Muscle of leg (tissue), 11 donors: Measurements from ENCODE around the gene ST6GALNAC1. TPM values are rescaled to one million over a fixed set of nuclear protein-coding genes. Genes with fewer than 3 reads are reported as not detected.

Experiments
- DNase-seq: peaks from one replicate; pipeline ENCODE4 v3.0.0; 2013
- H3K27ac ChIP-seq: one replicate; pipeline ENCODE4 v1.5.1; 2013; ENCODE audit warnings: mild to moderate bottlenecking, low read length, control low read depth
- H3K27me3 ChIP-seq: one replicate; pipeline ENCODE4 v1.6.1; 2013; ENCODE audit warnings: low read length; ENCODE audit not compliant: control insufficient read depth, insufficient read depth
- H3K36me3 ChIP-seq: one replicate; pipeline ENCODE4 v1.6.1; 2013; ENCODE audit warnings: low read length; ENCODE audit not compliant: control insufficient read depth, insufficient read depth
- H3K4me1 ChIP-seq: one replicate; pipeline ENCODE4 v1.6.1; 2013; ENCODE audit warnings: low read length; ENCODE audit not compliant: control insufficient read depth, insufficient read depth
- H3K4me3 ChIP-seq: one replicate; pipeline ENCODE4 v1.5.1; 2013; ENCODE audit warnings: low read length, control low read depth
- H3K9me3 ChIP-seq: replicated peaks from 2 replicates; pipeline ENCODE4 v1.6.1; 2013; ENCODE audit warnings: low read depth, low read length; ENCODE audit not compliant: control insufficient read depth
- WGBS: methylation state at CpG from one replicate; pipeline ENCODE4 v1.1.5; 2013; ENCODE audit warnings: missing lambda C conversion rate; ENCODE audit not compliant: insufficient coverage; 5-methylcytosine and 5-hydroxymethylcytosine counted together
- polyA plus RNA-seq, 8 donors: library from polyadenylated mRNA; unstranded; fragments of 120-200 nt; gene quantifications; one replicate each; pipeline versions ENCODE4 v1.2.1 to v1.2.3, GENCODE V29; 2013; ENCODE audit warnings: inconsistent platforms in 1 of 8, low replicate concordance in 1 of 8; ENCODE audit not compliant: insufficient read length in 8 of 8, insufficient read depth in 1 of 8
- total RNA-seq: library from RNA; stranded (reverse); fragments of 120-200 nt; gene quantifications from one replicate; pipeline ENCODE4 v1.2.4, GENCODE V29; 2013

The ST6GALNAC1 gene
- total and polyA plus RNA-seq, 9 donors = 0.13 to 8.5 (median 0.53) TPM

DNA sequence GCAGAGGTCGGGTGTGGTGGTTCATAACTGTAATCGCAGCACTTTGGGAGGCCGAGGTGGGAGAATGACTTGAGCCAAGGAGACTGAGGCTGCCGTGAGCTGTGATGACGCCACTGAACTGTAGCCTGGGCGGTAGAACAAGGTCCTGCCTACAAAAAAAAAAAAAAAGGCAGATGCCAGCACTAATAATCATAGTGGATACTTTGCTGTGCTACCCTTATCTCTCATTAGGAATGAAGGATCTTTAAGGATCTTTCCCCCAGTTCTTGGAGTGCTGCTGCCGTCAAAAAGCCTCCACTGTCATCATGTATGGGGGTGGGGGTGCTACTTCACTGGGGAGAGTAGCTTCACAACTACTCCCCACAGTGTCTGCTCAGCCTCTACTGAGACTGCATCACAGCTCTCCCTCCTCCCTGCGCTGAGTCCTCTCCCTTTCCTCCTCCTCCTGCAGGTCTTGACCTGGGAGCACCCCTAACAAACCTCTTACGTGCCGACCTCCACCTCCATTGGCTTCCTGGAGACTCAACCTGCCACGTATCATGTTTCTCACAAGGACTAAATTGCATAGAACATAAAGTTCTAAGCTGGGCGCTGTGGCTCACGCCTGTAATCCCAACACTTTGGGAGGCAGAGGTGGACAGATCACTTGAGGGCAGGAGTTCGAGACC lies 24.4 kb upstream of the ST6GALNAC1 start:
- no peak for DNase-seq
- peaks cover 12% of the 10 kb centered on the region for H3K4me1 ChIP-seq
- no peaks in the 10 kb centered on the region for H3K36me3 ChIP-seq
- H3K27ac ChIP-seq = no peak overlapping the region
- H3K4me3 ChIP-seq = no peak overlapping the region
- H3K27me3 ChIP-seq = peaks cover 3% of the 10 kb centered on the region
- peaks cover 2% of the 10 kb centered on the region for H3K9me3 ChIP-seq
- 76% methylated on average over 6 of the region's 14 CpGs for WGBS

DNA sequence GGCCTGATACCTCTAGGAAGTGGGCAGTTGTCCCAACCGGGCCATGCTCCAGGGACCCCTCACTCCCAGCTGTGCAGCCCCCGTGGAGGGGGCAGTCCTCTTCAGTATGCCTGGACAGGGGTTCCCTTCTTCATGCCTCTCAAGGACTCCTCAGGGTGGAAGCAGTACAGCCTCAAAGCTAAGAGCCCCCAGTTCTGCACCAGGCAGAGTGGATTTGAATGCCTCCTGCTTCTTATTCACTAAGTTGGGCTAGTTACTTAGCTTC lies 23.9 kb upstream of the ST6GALNAC1 start:
- Histone ChIP-seq H3K36me3 (no peaks in the 10 kb centered on the region), H3K4me3 (no peak overlapping the region), H3K9me3 (peaks cover 2% of the 10 kb centered on the region), H3K27ac (no peak overlapping the region), H3K27me3 (peaks cover 3% of the 10 kb centered on the region), H3K4me1 (peaks cover 11% of the 10 kb centered on the region)
- 50% methylated on average over 1 of the region's 2 CpGs for WGBS
- no peak for DNase-seq

DNA sequence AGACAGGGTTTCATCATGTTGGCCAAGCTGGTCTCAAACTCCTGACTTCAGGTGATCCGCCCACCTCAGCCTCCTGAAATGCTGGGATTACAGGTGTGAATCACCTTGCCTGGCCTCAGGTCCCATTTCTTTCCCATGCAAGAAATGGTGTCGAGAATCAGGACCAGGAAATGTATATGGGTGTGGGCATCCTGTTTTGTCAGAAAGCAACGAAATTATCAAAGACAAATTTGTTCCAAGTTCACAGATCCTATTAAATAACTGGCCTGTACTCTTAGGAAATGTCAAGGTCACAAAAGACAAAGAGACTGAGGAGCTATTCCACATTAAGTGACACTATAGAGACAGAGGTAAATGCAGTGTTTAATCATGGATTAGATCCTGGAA lies 17.1 kb upstream of the ST6GALNAC1 start:
- no peak for DNase-seq
- Histone ChIP-seq H3K27me3 (peaks cover 3% of the 10 kb centered on the region), H3K9me3 (no peaks in the 10 kb centered on the region), H3K4me1 (no peaks in the 10 kb centered on the region), H3K4me3 (no peak overlapping the region), H3K27ac (no peak overlapping the region), H3K36me3 (no peaks in the 10 kb centered on the region)
- WGBS = 100% methylated on average over 1 of the region's 3 CpGs

DNA sequence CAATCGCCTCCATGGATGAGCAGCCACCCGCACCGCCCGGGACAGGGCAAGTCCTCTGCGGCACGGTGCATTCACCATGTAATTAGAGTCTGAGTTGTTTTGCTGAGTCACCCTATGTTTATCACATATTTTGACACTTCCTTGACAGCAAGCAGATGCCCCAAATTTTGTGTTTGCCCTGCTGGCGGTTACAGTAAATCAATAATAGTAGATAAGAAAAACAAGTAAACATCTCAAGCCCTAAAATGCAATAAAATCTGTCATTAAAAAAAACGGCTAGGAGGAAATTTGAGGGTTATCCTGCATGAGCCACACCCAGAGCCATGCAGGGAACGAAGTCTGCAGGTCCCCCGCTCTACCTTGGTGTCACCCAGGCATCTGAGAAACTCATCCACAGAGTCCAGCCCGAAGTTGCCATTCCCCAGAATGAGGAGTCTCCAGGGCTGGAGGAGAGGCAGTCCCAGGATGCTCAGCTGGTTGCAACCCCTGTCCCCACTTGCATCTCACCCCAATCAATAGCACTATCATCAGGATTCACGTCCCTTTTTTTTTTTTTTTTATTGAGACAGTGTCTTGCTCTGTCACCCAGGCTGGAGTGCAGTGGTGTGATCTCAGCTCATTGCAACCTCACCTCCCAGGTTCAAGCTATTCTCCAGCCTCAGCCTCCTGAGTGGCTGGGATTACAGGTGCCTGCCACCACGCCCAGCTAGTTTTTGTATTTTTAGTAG lies 16.5 kb upstream of the ST6GALNAC1 start:
- H3K27ac ChIP-seq = no peak overlapping the region
- DNase-seq = no peak
- no peak overlapping the region for H3K4me3 ChIP-seq
- 78% methylated on average over 4 of the region's 13 CpGs for WGBS
- no peaks in the 10 kb centered on the region for H3K4me1 ChIP-seq
- no peaks in the 10 kb centered on the region for H3K9me3 ChIP-seq
- H3K27me3 ChIP-seq = peaks cover 3% of the 10 kb centered on the region
- H3K36me3 ChIP-seq = no peaks in the 10 kb centered on the region

DNA sequence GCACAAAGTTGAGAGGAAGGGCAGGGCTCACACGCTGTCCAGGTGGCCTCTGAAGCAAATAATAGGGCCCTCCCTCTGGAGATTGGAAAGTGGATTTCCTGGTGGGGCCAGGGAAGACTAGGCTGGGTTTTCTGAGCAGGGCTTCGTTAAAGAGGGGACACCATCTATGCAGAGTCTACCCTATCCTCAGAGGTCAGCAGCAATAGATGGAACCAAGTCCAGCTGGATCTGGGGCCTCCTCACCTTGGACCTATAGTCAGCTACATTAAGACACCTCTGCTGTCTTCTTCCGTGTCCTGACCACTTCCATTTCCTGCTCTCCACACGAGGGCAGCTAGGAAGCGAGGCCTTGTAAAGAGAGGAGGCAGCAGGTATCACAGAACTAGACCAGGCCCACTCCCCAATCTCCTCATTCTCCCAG lies 14.7 kb upstream of the ST6GALNAC1 start:
- Histone ChIP-seq H3K9me3 (no peaks in the 10 kb centered on the region), H3K27me3 (peaks cover 3% of the 10 kb centered on the region), H3K27ac (no peak overlapping the region), H3K4me1 (no peaks in the 10 kb centered on the region), H3K36me3 (no peaks in the 10 kb centered on the region), H3K4me3 (no peak overlapping the region)
- WGBS = 75% methylated on average over 2 of the region's 5 CpGs
- DNase-seq = no peak

DNA sequence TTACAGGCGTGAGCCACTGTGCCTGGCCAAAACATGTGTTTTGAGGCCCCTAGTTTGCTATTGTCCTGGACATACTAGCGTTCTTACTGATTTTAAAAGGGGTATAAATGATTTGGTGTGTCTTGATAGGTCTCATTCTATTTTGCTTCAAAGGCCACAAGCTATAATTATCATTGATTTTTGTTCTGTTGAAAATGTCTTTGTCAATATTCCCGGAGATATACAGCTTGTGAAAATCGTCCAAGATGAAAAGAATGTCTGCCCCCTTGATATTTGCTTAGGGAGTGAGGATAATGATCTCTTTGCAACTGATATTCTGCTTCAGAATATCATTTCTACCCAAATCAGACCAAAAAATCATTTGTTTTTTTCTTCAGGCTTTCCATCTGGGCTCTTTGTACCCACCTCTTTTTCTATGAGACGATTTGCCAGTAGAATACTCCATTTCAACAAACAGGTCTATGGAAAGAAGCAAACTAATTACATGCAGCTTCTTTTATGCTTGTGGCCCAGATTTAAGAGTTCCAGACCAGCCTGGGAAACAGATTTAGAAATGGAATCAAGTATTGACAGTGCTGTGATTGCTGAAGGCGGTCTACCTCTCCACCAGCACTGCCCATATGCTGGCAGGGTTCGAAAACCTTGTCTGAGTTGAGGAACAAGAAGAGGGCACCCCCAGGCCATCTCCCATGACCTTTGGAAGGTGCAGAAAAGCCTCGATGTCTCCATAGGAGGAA lies 14.1 kb upstream of the ST6GALNAC1 start:
- H3K4me3 ChIP-seq = no peak overlapping the region
- DNase-seq = no peak
- no peaks in the 10 kb centered on the region for H3K4me1 ChIP-seq
- no peaks in the 10 kb centered on the region for H3K9me3 ChIP-seq
- H3K36me3 ChIP-seq = no peaks in the 10 kb centered on the region
- H3K27ac ChIP-seq = no peak overlapping the region
- WGBS = 69% methylated on average over 2 of the region's 8 CpGs
- H3K27me3 ChIP-seq = peaks cover 3% of the 10 kb centered on the region

DNA sequence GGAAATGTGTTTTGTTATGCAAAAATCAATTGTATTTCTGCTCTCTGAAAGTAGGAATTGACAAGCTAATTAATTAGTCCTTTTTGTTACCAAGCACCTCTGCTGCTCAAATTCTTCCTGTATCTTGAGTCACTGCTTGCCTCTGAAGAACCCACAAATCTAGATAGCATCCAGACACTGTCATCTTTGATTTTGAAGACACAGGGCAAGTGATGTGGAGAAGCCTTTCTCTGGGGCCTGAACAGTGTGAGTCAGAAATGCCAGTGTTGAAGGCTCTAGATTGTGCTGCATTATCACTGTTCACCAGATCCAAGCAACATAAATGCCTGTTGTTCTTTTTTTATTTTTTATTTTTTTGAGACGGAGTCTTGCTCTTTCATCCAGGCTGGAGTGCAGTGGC lies 10.9 kb upstream of the ST6GALNAC1 start:
- Histone ChIP-seq H3K27ac (no peak overlapping the region), H3K4me3 (no peak overlapping the region), H3K9me3 (no peaks in the 10 kb centered on the region), H3K27me3 (no peaks in the 10 kb centered on the region), H3K4me1 (no peaks in the 10 kb centered on the region), H3K36me3 (no peaks in the 10 kb centered on the region)
- no peak for DNase-seq
- no CpG with 5 or more reads among the region's 1 CpG for WGBS

DNA sequence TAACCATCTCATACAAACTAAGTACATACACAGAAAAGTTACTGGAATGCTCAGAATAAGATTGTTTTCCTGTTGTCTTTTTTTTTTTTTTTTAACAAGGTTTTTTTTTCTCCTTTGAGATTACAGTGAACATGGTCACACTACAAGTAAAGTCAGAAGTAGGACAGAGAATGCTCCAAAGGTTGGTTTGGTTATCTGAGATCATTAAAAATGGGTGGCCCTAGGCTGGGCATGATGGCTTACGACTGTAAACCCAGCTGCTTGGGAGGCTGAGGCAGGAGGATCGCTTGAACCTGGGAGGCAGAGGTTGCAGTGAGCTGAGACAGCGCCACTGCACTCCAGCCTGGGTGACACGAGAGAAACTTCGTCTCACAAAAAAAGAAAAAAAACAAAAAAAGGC lies 6.9 kb upstream of the ST6GALNAC1 start:
- Histone ChIP-seq H3K4me3 (no peak overlapping the region), H3K27me3 (no peaks in the 10 kb centered on the region), H3K27ac (no peak overlapping the region), H3K36me3 (no peaks in the 10 kb centered on the region), H3K9me3 (peaks cover 4% of the 10 kb centered on the region), H3K4me1 (no peaks in the 10 kb centered on the region)
- WGBS = 94% methylated on average over 2 of the region's 5 CpGs
- DNase-seq = no peak

DNA sequence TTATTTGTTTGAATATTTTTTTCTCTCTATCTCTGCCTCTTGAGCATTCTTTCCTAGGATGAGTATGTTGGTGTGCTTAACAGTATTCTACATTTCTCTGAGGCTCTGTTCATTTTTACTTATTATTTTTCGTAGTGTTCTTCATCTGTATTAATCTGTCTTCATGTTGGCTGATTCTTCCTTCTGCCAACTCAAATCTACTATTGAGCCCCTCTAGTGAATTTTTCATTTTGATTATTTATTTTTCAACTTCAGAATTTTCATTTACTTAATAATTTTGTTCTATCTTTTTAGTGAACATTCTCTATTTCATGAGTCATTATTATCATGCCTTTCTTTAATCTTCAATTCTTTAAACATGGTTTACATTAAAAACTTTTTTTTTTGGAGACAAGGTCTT lies 3.2 kb upstream of the ST6GALNAC1 start:
- no peak overlapping the region for H3K27ac ChIP-seq
- H3K36me3 ChIP-seq = no peaks in the 10 kb centered on the region
- no CpG with 5 or more reads among the region's 1 CpG for WGBS
- H3K9me3 ChIP-seq = peaks cover 4% of the 10 kb centered on the region
- DNase-seq = no peak
- H3K4me3 ChIP-seq = no peak overlapping the region
- H3K27me3 ChIP-seq = peaks cover 2% of the 10 kb centered on the region
- no peaks in the 10 kb centered on the region for H3K4me1 ChIP-seq

DNA sequence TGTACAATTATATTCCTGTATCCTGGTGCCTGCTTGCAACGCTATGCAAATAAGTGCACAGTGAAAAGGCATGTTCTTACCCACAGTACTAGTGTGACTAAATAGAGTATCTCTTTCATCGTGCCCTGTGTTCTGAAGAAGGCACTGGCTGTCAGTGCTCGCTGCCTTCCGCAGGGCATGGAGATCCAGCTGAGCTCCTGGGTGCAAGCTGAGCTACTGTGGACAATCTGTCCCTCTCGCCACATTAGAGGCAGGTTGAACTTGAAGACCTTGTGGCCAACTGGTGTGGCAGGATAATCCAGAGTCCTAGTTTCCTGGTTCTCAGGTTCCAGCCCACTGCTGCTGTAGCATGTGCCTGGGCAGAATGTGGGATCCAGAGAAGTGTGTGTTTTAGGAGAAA lies 1.9 kb upstream of the ST6GALNAC1 start:
- DNase-seq = no peak
- no peak overlapping the region for H3K27ac ChIP-seq
- H3K36me3 ChIP-seq = no peaks in the 10 kb centered on the region
- WGBS = 81% methylated on average over 4 of the region's 5 CpGs
- peaks cover 4% of the 10 kb centered on the region for H3K9me3 ChIP-seq
- H3K27me3 ChIP-seq = peaks cover 2% of the 10 kb centered on the region
- H3K4me3 ChIP-seq = no peak overlapping the region
- H3K4me1 ChIP-seq = no peaks in the 10 kb centered on the region
